BLaER1 treated with 17β-estradiol and CSF1 and Interleukin-3, amounts not matched to agents 10 nM and 100 nM (cell line): ENCODE data around the gene DNMT3A.

Source experiments
- H3K27ac ChIP-seq, 11 experiments: shearing (Covaris generic); formaldehyde crosslinking; 2 replicates each; pipeline ENCODE4 v1.8.1; 2022
- H3K27me3 ChIP-seq, 11 experiments: shearing (Covaris generic); formaldehyde crosslinking; 2 replicates each; pipeline ENCODE4 v1.8.1; 2022
- H3K36me3 ChIP-seq, 11 experiments: shearing (Covaris generic); formaldehyde crosslinking; 2 replicates each; pipeline ENCODE4 v1.8.1; 2022
- H3K4me1 ChIP-seq, 10 experiments: shearing (Covaris generic); formaldehyde crosslinking; 2 replicates each; pipeline ENCODE4 v1.8.1; 2022
- H3K4me2 ChIP-seq, 11 experiments: shearing (Covaris generic); formaldehyde crosslinking; 2 replicates each; pipeline ENCODE4 v1.8.1; 2022
- H3K4me3 ChIP-seq, 10 experiments: shearing (Covaris generic); formaldehyde crosslinking; 2 replicates each; pipeline ENCODE4 v1.8.1; 2022
- H3K9ac ChIP-seq, 11 experiments: shearing (Covaris generic); formaldehyde crosslinking; 2 replicates each; pipeline ENCODE4 v1.8.1; 2022
- H3K9me3 ChIP-seq, 11 experiments: shearing (Covaris generic); formaldehyde crosslinking; replicated peaks in 1 of 11; 2 replicates each; pipeline ENCODE4 v1.8.1; 2022
- H4K20me1 ChIP-seq, 11 experiments: shearing (Covaris generic); formaldehyde crosslinking; 2 replicates each; pipeline ENCODE4 v1.8.1; 2022
- Cebpa-rat ChIP-seq, 11 experiments: shearing (Covaris generic); IDR thresholded peaks; 2 replicates each; pipeline ENCODE4 v1.8.1; 2022

The DNMT3A gene

DNA sequence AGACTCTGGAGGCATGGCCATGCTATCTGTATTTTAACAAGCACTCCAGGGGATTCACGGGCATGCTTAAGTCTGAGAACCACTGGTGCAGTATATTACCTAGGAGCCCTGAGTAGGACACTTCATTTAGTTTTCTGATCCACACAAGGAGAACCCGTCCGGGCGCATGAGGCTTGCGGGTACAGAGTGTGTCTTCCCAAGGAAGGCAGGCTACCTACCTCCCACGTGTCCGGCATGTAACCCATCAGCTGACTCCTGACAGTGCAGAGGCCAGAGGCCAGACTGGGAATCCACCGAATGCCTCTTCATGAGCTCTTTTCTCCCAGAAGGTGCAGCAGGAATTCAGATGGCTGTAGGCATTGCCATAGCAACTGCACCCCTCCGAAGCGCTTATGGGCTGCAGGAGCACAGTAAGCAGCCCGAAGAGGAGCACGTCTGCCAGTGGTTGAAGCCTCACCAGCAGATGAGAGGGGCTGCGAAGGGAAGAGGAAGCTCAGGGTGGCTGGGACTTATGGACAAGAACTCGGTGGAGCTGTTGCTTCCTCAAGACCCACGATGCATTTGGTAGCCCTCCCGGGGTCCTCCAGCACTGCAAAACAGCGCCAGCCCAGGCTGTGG is 33.8 kb upstream of the DNMT3A start:
- peak overlapping the region in 8 of 11 experiments; percentile 77 to 97 (median 90); a peak in 11 of 22 replicates for H3K4me2 ChIP-seq
- peaks cover 0 to 17% (median 10%) of the 10 kb centered on the region in 11 experiments; a peak in 13 of 22 replicates for H3K9me3 ChIP-seq
- no peak overlapping the region for H3K4me3 ChIP-seq
- no peaks in the 10 kb centered on the region for H3K27me3 ChIP-seq
- no peak overlapping the region for H3K9ac ChIP-seq
- no peak overlapping the region for H3K27ac ChIP-seq
- no peak for TF ChIP-seq Cebpa-rat (IDR thresholded peaks at IDR 0.05)
- H4K20me1 ChIP-seq = no peaks in the 10 kb centered on the region; a peak in 2 of 22 replicates
- H3K36me3 ChIP-seq = no peaks in the 10 kb centered on the region
- H3K4me1 ChIP-seq = peaks cover 38 to 74% (median 61%) of the 10 kb centered on the region in 10 experiments

- Histone ChIP-seq H3K9ac (no peak overlapping the region), H3K36me3 (no peaks in the 10 kb centered on the region), H3K9me3 (peaks cover 0 to 17% (median 10%) of the 10 kb centered on the region in 11 experiments; a peak in 13 of 22 replicates), H3K27ac (no peak overlapping the region), H3K4me1 (peaks cover 38 to 68% (median 56%) of the 10 kb centered on the region in 10 experiments), H3K4me2 (no peak overlapping the region), H3K27me3 (no peaks in the 10 kb centered on the region), H3K4me3 (no peak overlapping the region), H4K20me1 (no peaks in the 10 kb centered on the region; a peak in 2 of 22 replicates)
- no peak for TF ChIP-seq Cebpa-rat (IDR thresholded peaks at IDR 0.05)
Observed at GRCh38 chr2:25374827-25375226, 33.1 kb upstream of the DNMT3A start.

DNA sequence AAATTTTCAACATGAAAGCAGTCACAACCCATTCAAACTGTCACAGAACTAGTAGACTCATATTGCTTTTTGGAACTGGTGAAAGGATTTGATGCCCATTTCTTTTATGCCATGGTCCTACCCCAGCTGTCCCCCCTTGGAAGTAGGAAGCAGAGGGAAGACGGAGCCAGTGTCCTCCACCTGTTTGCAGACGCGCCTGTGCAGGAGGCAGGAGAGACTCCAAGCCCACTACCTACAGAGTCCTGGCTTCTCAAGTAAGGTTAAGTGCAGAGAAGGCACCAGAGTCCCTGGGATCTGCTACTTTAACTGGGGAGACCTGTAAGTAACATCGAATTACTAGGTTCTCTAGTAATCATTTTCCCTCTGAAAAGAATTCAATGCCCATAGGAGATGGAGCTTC is 32.7 kb upstream of the DNMT3A start:
- H3K4me3 ChIP-seq = no peak overlapping the region
- peak overlapping the region in 1 of 11 experiments; percentile 75; a peak in 3 of 22 replicates for H3K4me2 ChIP-seq
- peaks cover 0 to 13% (median 9%) of the 10 kb centered on the region in 11 experiments; a peak in 13 of 22 replicates for H3K9me3 ChIP-seq
- no peaks in the 10 kb centered on the region; a peak in 2 of 22 replicates for H4K20me1 ChIP-seq
- no peak overlapping the region for H3K27ac ChIP-seq
- no peak for TF ChIP-seq Cebpa-rat (IDR thresholded peaks at IDR 0.05)
- H3K9ac ChIP-seq = no peak overlapping the region
- no peaks in the 10 kb centered on the region for H3K27me3 ChIP-seq
- peaks cover 39 to 64% (median 52%) of the 10 kb centered on the region in 10 experiments for H3K4me1 ChIP-seq
- H3K36me3 ChIP-seq = no peaks in the 10 kb centered on the region

GRCh38 chr2:25373269-25373981 is 31.7 kb upstream of the DNMT3A start:
- Histone ChIP-seq H3K4me1 (peaks cover 29 to 54% (median 42%) of the 10 kb centered on the region in 10 experiments), H3K4me2 (peak overlapping the region in 10 of 11 experiments; percentile 10 to 75 (median 56); a peak in 17 of 22 replicates), H4K20me1 (no peaks in the 10 kb centered on the region; a peak in 1 of 22 replicates), H3K9ac (no peak overlapping the region; a peak in 2 of 22 replicates), H3K36me3 (no peaks in the 10 kb centered on the region), H3K9me3 (peaks cover 0 to 4% (median 0%) of the 10 kb centered on the region in 11 experiments; a peak in 4 of 22 replicates), H3K27me3 (no peaks in the 10 kb centered on the region), H3K27ac (peak overlapping the region in 2 of 11 experiments; percentile 5 to 35; a peak in 2 of 22 replicates), H3K4me3 (no peak overlapping the region)
- no peak for TF ChIP-seq Cebpa-rat (IDR thresholded peaks at IDR 0.05)

- Histone ChIP-seq H4K20me1 (no peaks in the 10 kb centered on the region; a peak in 1 of 22 replicates), H3K9ac (no peak overlapping the region; a peak in 2 of 22 replicates), H3K27ac (peak overlapping the region in 1 of 11 experiments; percentile 5; a peak in 1 of 22 replicates)
Observed at GRCh38 chr2:25372405-25373268, 30.9 kb upstream of the DNMT3A start.

GRCh38 chr2:25371253-25372241 is 29.8 kb upstream of the DNMT3A start:
- no peak for TF ChIP-seq Cebpa-rat (IDR thresholded peaks at IDR 0.05)
- H3K27me3 ChIP-seq = no peaks in the 10 kb centered on the region

More at GRCh38 chr2:25372405-25373268, 30.9 kb upstream of the DNMT3A start:
- Histone ChIP-seq H3K4me2 (peak overlapping the region in 8 of 11 experiments; percentile 43 to 75 (median 61); a peak in 13 of 22 replicates), H3K36me3 (no peaks in the 10 kb centered on the region), H3K4me3 (no peak overlapping the region), H3K4me1 (peaks cover 21 to 46% (median 35%) of the 10 kb centered on the region in 10 experiments), H3K27me3 (no peaks in the 10 kb centered on the region), H3K9me3 (no peaks in the 10 kb centered on the region)
- TF ChIP-seq Cebpa-rat (IDR thresholded peaks at IDR 0.05) = no peak

GRCh38 chr2:25369876-25370275 is 28.2 kb upstream of the DNMT3A start:
- no peak overlapping the region for H3K27ac ChIP-seq
- no peaks in the 10 kb centered on the region for H3K27me3 ChIP-seq
- no peak overlapping the region for H3K4me2 ChIP-seq

More at GRCh38 chr2:25371253-25372241, 29.8 kb upstream of the DNMT3A start:
- H4K20me1 ChIP-seq = no peaks in the 10 kb centered on the region; a peak in 1 of 22 replicates
- H3K4me2 ChIP-seq = no peak overlapping the region
- H3K9ac ChIP-seq = no peak overlapping the region
- H3K9me3 ChIP-seq = no peaks in the 10 kb centered on the region
- no peak overlapping the region for H3K4me3 ChIP-seq
- no peaks in the 10 kb centered on the region for H3K36me3 ChIP-seq
- peaks cover 16 to 37% (median 27%) of the 10 kb centered on the region in 10 experiments for H3K4me1 ChIP-seq
- H3K27ac ChIP-seq = no peak overlapping the region

GRCh38 chr2:25369439-25369838 is 27.7 kb upstream of the DNMT3A start:
- Histone ChIP-seq H3K9ac (no peak overlapping the region), H4K20me1 (no peaks in the 10 kb centered on the region), H3K4me2 (no peak overlapping the region), H3K27ac (no peak overlapping the region), H3K36me3 (no peaks in the 10 kb centered on the region), H3K4me3 (no peak overlapping the region), H3K27me3 (no peaks in the 10 kb centered on the region), H3K9me3 (no peaks in the 10 kb centered on the region), H3K4me1 (peaks cover 7 to 36% (median 18%) of the 10 kb centered on the region in 10 experiments; a peak in 18 of 20 replicates)
- TF ChIP-seq Cebpa-rat (IDR thresholded peaks at IDR 0.05) = no peak

More at GRCh38 chr2:25369876-25370275, 28.2 kb upstream of the DNMT3A start:
- Histone ChIP-seq H4K20me1 (no peaks in the 10 kb centered on the region; a peak in 1 of 22 replicates), H3K9me3 (no peaks in the 10 kb centered on the region), H3K4me1 (peaks cover 7 to 32% (median 17%) of the 10 kb centered on the region in 10 experiments; a peak in 18 of 20 replicates), H3K36me3 (no peaks in the 10 kb centered on the region), H3K4me3 (no peak overlapping the region), H3K9ac (no peak overlapping the region)
- TF ChIP-seq Cebpa-rat (IDR thresholded peaks at IDR 0.05) = no peak
